Sigmoid colon (tissue), 3 donors: ENCODE data around the gene BCR.

Experiments
- CTCF ChIP-seq, 4 experiments: fragments of 450-650 bp in 3 of 4; fragments of 200-600 bp in 1 of 4; IDR thresholded peaks; one replicate each; pipeline ENCODE4 v1.5.1; 2016 to 2019; ENCODE audit warnings: antibody characterized with exemption in 4 of 4, mild to moderate bottlenecking in 3 of 4, moderate library complexity in 2 of 4
- POLR2A ChIP-seq, 2 donors: fragments of 450-650 bp; IDR thresholded peaks; one replicate each; pipeline ENCODE4 v1.6.1; 2016; ENCODE audit warnings: antibody characterized with exemption in 2 of 2, mild to moderate bottlenecking in 2 of 2, moderate library complexity in 2 of 2

- no peak for TF ChIP-seq CTCF (IDR thresholded peaks at IDR 0.05)
- no peak for TF ChIP-seq POLR2A (IDR thresholded peaks at IDR 0.05)
Observed at GRCh38 chr22:23217171-23218052, 37.1 kb downstream of the BCR start.
